GM19463 (cell line): ENCODE measurements around the gene RAB9A.
"Not testable (repeated sequence)": the region's sequence is repeated elsewhere in the genome, so short reads cannot be mapped to it uniquely, and the experiment has no call there.

ENCODE experiments used
- ATAC-seq: cut with Tn5 transposase; IDR thresholded peaks from one replicate; pipeline ENCODE4 v1.9.1; 2021; ENCODE audit warnings: mild to moderate bottlenecking, moderate library complexity; ENCODE audit not compliant: unreplicated experiment

Gene RAB9A

GRCh38 chrX:13669246-13669737 lies 19.6 kb upstream of the RAB9A start:
- peak; percentile 72 for ATAC-seq

GRCh38 chrX:13669755-13670154 lies 19.2 kb upstream of the RAB9A start:
- not testable (repeated sequence) for ATAC-seq

GRCh38 chrX:13670197-13670596 lies 18.7 kb upstream of the RAB9A start:
- ATAC-seq = no peak

- ATAC-seq = no peak
Measured at GRCh38 chrX:13673016-13673415, 15.9 kb upstream of the RAB9A start.

GRCh38 chrX:13676885-13677284 lies 12.0 kb upstream of the RAB9A start:
- no peak for ATAC-seq

- not testable (repeated sequence) for ATAC-seq
Measured at GRCh38 chrX:13679700-13680099, 9.2 kb upstream of the RAB9A start.

- no peak for ATAC-seq
Measured at GRCh38 chrX:13681595-13681994, 7.3 kb upstream of the RAB9A start.

- ATAC-seq = no peak
Measured at GRCh38 chrX:13684361-13684760, 4.6 kb upstream of the RAB9A start.

GRCh38 chrX:13685126-13685763 lies 3.7 kb upstream of the RAB9A start:
- ATAC-seq = no peak

GRCh38 chrX:13687203-13687602 lies 1.7 kb upstream of the RAB9A start:
- no peak for ATAC-seq

GRCh38 chrX:13688384-13688957 lies 457 bp upstream of the RAB9A start:
- no peak for ATAC-seq

- ATAC-seq = no peak
Measured at GRCh38 chrX:13689741-13690211, 848 bp downstream of the RAB9A start.

GRCh38 chrX:13690836-13691235 lies 1.9 kb downstream of the RAB9A start:
- no peak for ATAC-seq

GRCh38 chrX:13691841-13692371 lies 3.0 kb downstream of the RAB9A start:
- no peak for ATAC-seq

GRCh38 chrX:13692771-13693231 lies 3.9 kb downstream of the RAB9A start:
- ATAC-seq = no peak

GRCh38 chrX:13693341-13693961 lies 4.5 kb downstream of the RAB9A start:
- no peak for ATAC-seq

GRCh38 chrX:13694359-13694758 lies 5.4 kb downstream of the RAB9A start:
- ATAC-seq = no peak

GRCh38 chrX:13694983-13695382 lies 6.1 kb downstream of the RAB9A start:
- no peak for ATAC-seq

GRCh38 chrX:13695601-13696115 lies 6.7 kb downstream of the RAB9A start:
- no peak for ATAC-seq

- peak; percentile 55 for ATAC-seq
Measured at GRCh38 chrX:13697455-13697854, 8.5 kb downstream of the RAB9A start.

GRCh38 chrX:13697976-13698375 lies 9.0 kb downstream of the RAB9A start:
- ATAC-seq = no peak

- ATAC-seq = no peak
Measured at GRCh38 chrX:13698432-13698831, 9.5 kb downstream of the RAB9A start.
